Caco-2 (cell line): ENCODE measurements around the gene PFDN6. TPM values are rescaled to one million over a fixed set of nuclear protein-coding genes. Genes with fewer than 3 reads are reported as not detected.
A peak's percentile ranks its signal among the peaks of the same experiment; 100 is the strongest.

ENCODE experiments used
- BruUV-seq: library from RNA; stranded (reverse); fragments of 400-500 nt; replicated peaks from 2 replicates; lab custom pipeline; 2021; lab: Mats Ljungman, UMichigan
- CTCF ChIA-PET: fragments of 300-600 bp; sonication (Branson Sonifier 250); formaldehyde crosslinking; loops from one replicate; lab custom pipeline; 2022; ENCODE audit warnings: antibody characterized with exemption; lab: Charles Lee
- POLR2A ChIA-PET: fragments of 300-600 bp; sonication (Branson Sonifier 250); formaldehyde crosslinking; loops from one replicate; lab custom pipeline; 2022; ENCODE audit warnings: antibody characterized with exemption; lab: Charles Lee
- DNase-seq, 2 experiments: peaks; one replicate each; pipeline versions ENCODE4 v3.0.0 to v3.0.0-alpha.2; 2020 to 2022
- H3K27me3 ChIP-seq: replicated peaks from 2 replicates; pipeline ENCODE4 v1.6.0; 2011; ENCODE audit warnings: low read length; ENCODE audit not compliant: control insufficient read depth, insufficient read depth
- H3K36me3 ChIP-seq: 2 replicates; pipeline ENCODE4 v1.5.1; 2011; ENCODE audit warnings: low read length; ENCODE audit not compliant: control insufficient read depth, insufficient read depth
- H3K4me1 ChIP-seq: fragments of 250-450 bp; sonication (Bioruptor Pico); 2 replicates; pipeline ENCODE4 v1.5.1; 2020; ENCODE audit warnings: mild to moderate bottlenecking
- H3K4me3 ChIP-seq: 2 replicates; pipeline ENCODE4 v1.5.1; 2011; ENCODE audit warnings: low read depth, mild to moderate bottlenecking, control low read depth, low read length
- H3K9me3 ChIP-seq: fragments of 250-450 bp; sonication (Bioruptor Pico); 2 replicates; pipeline ENCODE4 v1.5.1; 2020; ENCODE audit warnings: mild to moderate bottlenecking, moderate library complexity
- H3K27ac Mint-ChIP-seq: one replicate; pipeline ENCODE4 v1.8.0; 2022; ENCODE audit warnings: mixed read lengths; ENCODE audit not compliant: unreplicated experiment
- H3K27me3 Mint-ChIP-seq: one replicate; pipeline ENCODE4 v1.8.0; 2022; ENCODE audit warnings: mixed read lengths; ENCODE audit not compliant: insufficient read depth, unreplicated experiment
- H3K36me3 Mint-ChIP-seq: one replicate; pipeline ENCODE4 v1.8.0; 2022; ENCODE audit warnings: mild to moderate bottlenecking, mixed read lengths; ENCODE audit not compliant: insufficient read depth, unreplicated experiment
- H3K4me1 Mint-ChIP-seq: one replicate; pipeline ENCODE4 v1.8.0; 2022; ENCODE audit warnings: low read depth, mixed read lengths; ENCODE audit not compliant: unreplicated experiment
- H3K4me3 Mint-ChIP-seq: one replicate; pipeline ENCODE4 v1.8.0; 2022; ENCODE audit warnings: mild to moderate bottlenecking, moderate library complexity, mixed read lengths; ENCODE audit not compliant: unreplicated experiment
- H3K9me3 Mint-ChIP-seq: one replicate; pipeline ENCODE4 v1.8.0; 2022; ENCODE audit warnings: mixed read lengths; ENCODE audit not compliant: unreplicated experiment
- CTCF ChIP-seq, 2 experiments: fragments of 200-600 bp in 1 of 2; IDR thresholded peaks; 1 replicate in 1 of 2; 2 replicates in 1 of 2; pipeline versions ENCODE4 v1.5.1 to v1.8.0; 2011 to 2022; ENCODE audit warnings: antibody characterized with exemption in 1 of 2, control low read depth in 1 of 2, inconsistent platforms in 1 of 2, low read depth in 1 of 2, low read length in 1 of 2, mild to moderate bottlenecking in 1 of 2, moderate library complexity in 1 of 2; ENCODE audit not compliant: insufficient read depth in 1 of 2, severe bottlenecking in 1 of 2, unreplicated experiment in 1 of 2
- intact Hi-C: fragments of 100-400 bp; cut with micrococcal nuclease; formaldehyde crosslinking; loops from one replicate; pipeline ENCODE4 v1.10.0; 2022; ENCODE audit not compliant: unreplicated experiment
- total RNA-seq: library from RNA; stranded (reverse); gene quantifications from 2 replicates; pipeline ENCODE4 v1.2.3, GENCODE V29; 2022

Gene PFDN6
- total RNA-seq, 1 experiment from 2014 or later = 65.9 TPM

DNA sequence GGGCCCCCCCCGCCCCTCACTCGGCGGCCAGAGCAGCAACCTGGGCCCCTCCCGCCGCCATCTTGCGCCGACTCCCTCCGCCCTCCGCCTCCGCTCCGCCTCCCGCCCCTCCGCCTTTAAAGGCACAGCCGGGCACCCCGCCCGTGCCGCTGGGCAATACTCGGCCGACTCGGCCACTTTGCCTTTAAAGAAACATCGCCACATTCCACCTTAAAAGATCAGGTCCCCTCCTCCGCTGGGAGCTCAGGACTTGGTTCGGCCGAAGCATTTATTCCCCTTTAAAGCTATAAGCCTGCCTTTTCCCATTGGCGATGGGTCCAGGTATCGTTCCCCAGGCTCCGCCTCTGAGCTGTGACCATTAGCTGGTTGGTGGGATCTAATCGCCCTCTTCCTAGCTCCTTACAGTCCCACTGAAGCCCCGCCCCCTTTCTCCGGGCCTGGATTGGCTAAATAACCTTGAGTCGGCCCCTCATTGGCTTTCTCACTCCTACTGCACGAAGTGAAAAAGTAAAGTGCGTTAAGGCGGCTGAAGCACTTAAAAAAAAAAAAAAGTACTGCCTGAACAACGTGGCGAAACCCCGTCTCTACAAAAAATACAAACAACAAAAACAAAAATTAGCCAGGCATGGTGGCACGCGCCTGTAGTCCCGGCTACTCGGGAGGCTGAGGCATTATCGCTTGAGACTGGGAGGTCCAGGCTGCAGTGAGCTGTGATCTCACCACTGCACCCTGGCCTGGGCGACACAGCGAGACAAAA is 28.4 kb downstream of the PFDN6 start, which contains the start of gene ZBTB22:
ZBTB22 (minus strand) TSS at position 76 of the 757 bp plus-strand sequence. CDS start 828 bp downstream, outside the sequence.
- Histone ChIP-seq H3K4me1 (peaks cover 22% of the 10 kb centered on the region), H3K4me3 (peak within 1 kb of the TSS; percentile 73), H3K9me3 (no peaks in the 10 kb centered on the region), H3K36me3 (peaks cover 5% of the 10 kb centered on the region), H3K27me3 (no peaks in the 10 kb centered on the region)
- TSS peak; percentile 35 for BruUV-seq
- TF ChIP-seq CTCF (IDR thresholded peaks at IDR 0.05; ENCODE audit: insufficient read depth in 1 of 2, low read depth in 1 of 2, low read length in 1 of 2, severe bottlenecking in 1 of 2, unreplicated experiment in 1 of 2) = no peak
- ChIA-PET POLR2A (interaction anchor here (0.5 to 1.9 kb wide), 18 partner anchors 8 to 1498 kb away, joined by 3 to 22 read pairs (median 4); partner anchors contain the start of genes CUTA, KIFC1, PFDN6 and RGL2), CTCF (interaction anchor here (0.5 to 2.0 kb wide), 13 partner anchors 18 to 433 kb away, joined by 3 to 21 read pairs (median 4); partner anchors contain the start of genes RGL2, RPS18 and VPS52)
- H3K27ac Mint-ChIP-seq = peak within 1 kb of the TSS; percentile 90
- H3K36me3 Mint-ChIP-seq = peaks cover 64% of the 10 kb centered on the region
- peak within 1 kb of the TSS; percentile 89 for H3K4me3 Mint-ChIP-seq
- no peaks in the 10 kb centered on the region for H3K27me3 Mint-ChIP-seq
- no peaks in the 10 kb centered on the region for H3K9me3 Mint-ChIP-seq
- peak; percentile 98 to 99 for DNase-seq
- intact Hi-C loops = no loop called here
- peaks cover 45% of the 10 kb centered on the region for H3K4me1 Mint-ChIP-seq

DNA sequence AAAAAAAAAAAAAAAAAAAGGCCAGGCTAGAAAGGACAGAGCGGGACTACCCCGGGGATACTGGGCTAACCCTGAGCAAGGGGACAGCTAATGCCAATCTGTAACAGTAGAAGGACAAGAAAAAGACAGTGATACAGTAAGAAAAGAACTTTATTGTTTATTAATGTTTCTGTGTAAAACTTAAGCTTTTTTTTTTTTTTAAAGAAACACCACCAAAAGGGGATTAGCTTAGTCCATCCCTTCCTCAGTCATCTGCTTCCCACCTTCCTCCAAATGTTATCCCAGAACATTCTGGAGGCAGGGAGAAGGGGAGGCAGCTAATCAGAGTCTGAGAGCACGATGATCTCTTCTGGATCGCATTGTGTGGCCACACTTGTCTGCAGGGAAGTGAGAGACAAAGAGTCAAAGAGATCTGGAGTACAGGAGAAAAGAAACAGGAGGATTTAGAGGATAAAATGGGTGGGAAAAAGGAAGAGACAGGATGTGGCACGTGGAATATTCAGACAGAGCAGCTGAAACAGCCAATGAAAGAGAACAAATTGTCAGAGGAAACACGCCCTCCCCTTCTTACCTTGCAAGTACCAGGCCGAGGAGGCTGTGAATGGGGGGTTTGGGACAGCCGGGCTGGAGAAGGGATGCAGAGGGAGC is 29.1 kb downstream of the PFDN6 start:
- Histone ChIP-seq H3K4me3 (peak overlapping the region; percentile 73), H3K36me3 (peaks cover 5% of the 10 kb centered on the region), H3K4me1 (peaks cover 22% of the 10 kb centered on the region), H3K9me3 (no peaks in the 10 kb centered on the region), H3K27me3 (no peaks in the 10 kb centered on the region)
- Mint-ChIP-seq H3K4me1 (peaks cover 45% of the 10 kb centered on the region), H3K27ac (peak overlapping the region; percentile 90), H3K4me3 (peak overlapping the region; percentile 89), H3K36me3 (peaks cover 60% of the 10 kb centered on the region), H3K27me3 (no peaks in the 10 kb centered on the region), H3K9me3 (no peaks in the 10 kb centered on the region)
- POLR2A ChIA-PET = interaction anchor here (0.6 to 1.9 kb wide), 15 partner anchors 19 to 1498 kb away, joined by 4 to 22 read pairs (median 6); partner anchors contain the start of genes CUTA, KIFC1, PFDN6 and RGL2
- CTCF ChIA-PET = interaction anchor here (0.6 to 2.0 kb wide), 9 partner anchors 19 to 386 kb away, joined by 3 to 20 read pairs (median 4); partner anchors contain the start of gene RGL2
- no peak for TF ChIP-seq CTCF (IDR thresholded peaks at IDR 0.05; ENCODE audit: insufficient read depth in 1 of 2, low read depth in 1 of 2, low read length in 1 of 2, severe bottlenecking in 1 of 2, unreplicated experiment in 1 of 2)
- DNase-seq = no peak
- intact Hi-C loops = no loop called here
- no TSS peak for BruUV-seq

DNA sequence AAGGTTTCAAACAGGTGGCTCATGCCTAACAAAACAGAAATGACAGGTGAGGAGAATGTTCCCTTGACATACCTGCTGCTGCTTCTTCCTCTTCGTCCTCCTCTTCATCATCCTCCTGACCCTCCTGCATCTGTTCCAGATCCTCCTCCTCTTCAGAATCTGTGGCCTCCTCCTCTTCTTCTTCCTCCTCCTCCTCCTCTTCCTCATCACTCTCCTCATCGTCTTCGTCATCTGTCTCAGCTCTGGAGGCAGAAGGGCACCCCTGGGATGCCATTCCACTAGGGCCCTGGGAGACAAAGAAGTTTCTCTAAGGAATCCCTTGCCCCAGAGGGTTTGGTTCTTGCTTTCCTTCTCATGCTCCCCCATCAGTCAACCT is 30.5 kb downstream of the PFDN6 start:
- no TSS peak for BruUV-seq
- ChIA-PET CTCF (no interaction called here), POLR2A (no interaction called here)
- intact Hi-C loops = no loop called here
- no peak overlapping the region for H3K4me3 ChIP-seq
- no peak for TF ChIP-seq CTCF (IDR thresholded peaks at IDR 0.05; ENCODE audit: insufficient read depth in 1 of 2, low read depth in 1 of 2, low read length in 1 of 2, severe bottlenecking in 1 of 2, unreplicated experiment in 1 of 2)
- Mint-ChIP-seq H3K27ac (no peak overlapping the region), H3K36me3 (peaks cover 53% of the 10 kb centered on the region), H3K4me1 (peaks cover 38% of the 10 kb centered on the region), H3K4me3 (peak overlapping the region; percentile 41), H3K27me3 (no peaks in the 10 kb centered on the region), H3K9me3 (no peaks in the 10 kb centered on the region)
- peaks cover 16% of the 10 kb centered on the region for H3K4me1 ChIP-seq
- DNase-seq = no peak
- H3K36me3 ChIP-seq = peaks cover 5% of the 10 kb centered on the region
- H3K9me3 ChIP-seq = no peaks in the 10 kb centered on the region
- H3K27me3 ChIP-seq = no peaks in the 10 kb centered on the region
